Nucleus accumbens (tissue), 56 donors: ENCODE results near the gene ZNF385A.
"Not testable (repeated sequence)": the region's sequence is repeated elsewhere in the genome, so short reads cannot be mapped to it uniquely, and the experiment has no call there.

ENCODE experiments used
- DNase-seq, 56 donors: peaks; one replicate each; lab custom pipeline; 2025; lab: John Stamatoyannopoulos, UW

The ZNF385A gene

DNA sequence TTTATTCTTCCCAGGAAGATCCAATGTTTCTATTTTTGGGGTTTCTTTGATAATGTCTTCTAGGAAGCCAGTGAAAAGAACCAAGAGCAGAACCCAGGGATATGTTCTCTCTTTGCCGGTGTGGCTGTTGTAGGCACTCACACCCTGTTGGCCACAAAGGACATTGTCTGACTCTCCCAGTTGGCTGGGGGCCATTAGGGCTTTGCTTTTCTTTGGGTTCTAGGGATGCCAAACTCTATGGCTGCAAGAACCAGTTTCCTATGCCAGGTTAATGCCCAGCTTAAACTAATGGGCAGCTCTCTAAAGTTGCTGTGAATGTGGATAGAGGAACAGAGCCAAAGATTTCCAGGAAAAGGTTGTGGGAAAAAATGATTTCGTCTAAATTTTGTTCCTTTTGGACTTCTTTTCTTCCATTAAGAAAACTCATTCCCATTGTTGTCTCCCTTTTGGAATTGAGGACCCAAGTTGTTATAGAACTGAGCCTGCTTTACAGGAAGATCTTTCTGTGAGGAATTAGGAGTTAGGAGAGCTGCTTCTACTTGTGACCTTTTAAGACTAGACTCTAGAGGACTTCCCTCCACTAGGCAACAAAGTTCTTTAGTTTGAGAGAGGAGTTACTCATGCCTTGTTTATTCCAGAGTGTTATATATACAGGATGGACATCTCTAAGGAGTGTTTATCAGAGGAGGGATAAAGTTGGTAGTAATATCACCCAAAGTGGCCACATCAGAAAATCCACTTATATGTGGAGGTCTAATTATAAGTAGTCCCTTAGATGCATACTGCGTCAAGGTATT lies 46.5 kb downstream of the ZNF385A start:
- peak in 7 of 56 donors; percentile 6 to 53 (median 25) for DNase-seq

DNA sequence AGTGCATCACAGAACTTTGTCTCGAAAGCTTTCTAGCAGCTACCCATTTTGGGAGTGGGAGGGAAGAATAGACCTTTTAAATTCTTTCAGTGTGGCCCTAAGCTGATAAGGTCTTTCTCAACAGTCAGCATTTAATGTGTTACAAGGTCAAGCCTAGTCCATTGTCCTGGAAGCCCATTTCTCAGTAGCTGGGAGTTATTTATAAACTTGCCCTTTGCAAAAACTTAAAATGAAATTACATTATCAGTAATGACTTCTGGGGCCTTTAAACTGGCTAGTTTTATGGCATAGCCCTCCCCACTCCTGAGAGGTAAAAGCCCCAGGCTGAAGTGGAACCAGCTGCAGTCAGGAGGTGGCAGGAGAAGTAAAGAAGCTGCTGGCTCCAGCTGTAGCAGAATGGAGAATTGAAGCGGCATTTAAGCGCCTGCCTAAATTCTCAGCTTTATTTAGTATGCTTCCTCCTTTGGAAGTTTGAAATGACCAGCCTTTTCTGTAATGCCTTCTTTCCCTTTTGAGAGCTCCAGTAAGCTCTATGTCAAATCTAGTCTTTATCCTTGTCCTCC lies 47.2 kb downstream of the ZNF385A start:
- DNase-seq: peak in 6 of 56 donors; percentile 6 to 33 (median 11)

DNA sequence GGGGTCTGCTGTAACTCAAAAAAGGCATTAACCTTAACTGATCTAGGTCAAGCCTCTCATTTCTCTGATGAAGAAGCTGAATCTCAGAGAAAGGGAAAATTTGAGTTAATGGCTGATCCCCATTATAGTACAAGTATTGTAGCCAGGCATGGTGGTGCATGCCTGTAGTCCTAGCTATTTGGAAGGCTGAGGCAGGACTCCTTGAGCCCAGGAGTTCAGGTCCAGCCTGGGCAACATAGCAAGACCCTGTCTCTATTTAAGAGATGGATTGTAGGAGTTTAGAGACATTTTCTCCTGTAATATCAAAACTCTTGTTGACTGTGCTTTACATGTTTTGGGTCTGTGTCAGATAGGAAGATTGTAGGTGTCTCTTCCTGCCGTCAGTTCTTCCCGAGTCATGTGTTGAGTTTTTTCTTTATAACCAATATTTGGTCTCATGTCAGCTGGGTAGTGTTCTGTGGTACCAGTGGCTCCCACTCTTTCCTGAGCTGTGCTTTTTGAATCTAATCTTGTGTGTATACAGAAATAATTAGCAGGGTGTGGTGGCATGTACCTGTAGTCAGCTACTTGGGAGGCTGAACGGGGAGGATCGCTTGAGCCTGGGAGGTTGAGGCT lies 51.0 kb downstream of the ZNF385A start:
- DNase-seq: no peak

DNA sequence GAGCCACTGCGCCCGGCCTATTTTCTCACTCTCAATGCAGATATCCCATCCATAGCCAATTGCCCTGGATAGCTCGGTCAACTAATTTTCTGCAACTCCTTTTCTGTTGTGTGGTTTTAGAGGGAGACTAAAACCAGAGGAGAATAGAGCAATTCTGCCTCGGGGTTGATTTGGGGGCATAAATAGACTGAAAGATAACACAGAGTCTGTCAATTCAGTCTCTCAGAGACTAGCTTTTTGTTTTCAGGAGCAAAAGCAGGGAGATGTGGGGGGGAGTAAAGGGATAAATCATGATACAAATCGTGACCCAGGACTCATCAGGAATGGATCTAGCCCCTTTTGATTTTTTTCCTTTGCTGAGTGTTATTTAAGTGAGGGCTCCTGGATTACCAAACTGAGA lies 53.1 kb downstream of the ZNF385A start:
- no peak for DNase-seq

DNA sequence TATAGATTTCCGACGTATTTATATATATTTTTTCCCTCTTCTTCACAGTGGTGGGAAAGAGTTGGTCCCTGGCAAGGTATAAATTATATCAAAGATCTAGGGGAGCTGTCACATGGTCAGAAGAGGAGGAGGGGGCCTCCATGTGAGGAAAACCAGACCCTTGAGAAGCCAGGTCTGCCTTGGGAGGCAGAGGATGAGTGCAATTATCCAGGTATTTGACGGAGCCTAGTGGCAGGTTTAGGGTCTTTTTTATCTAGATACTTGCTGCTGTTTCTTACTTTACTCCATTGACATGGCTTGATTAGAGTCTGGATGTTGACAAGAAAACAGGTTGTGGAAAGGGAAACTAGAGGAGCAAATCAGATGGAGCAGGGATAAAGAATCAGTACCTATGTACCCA lies 54.1 kb downstream of the ZNF385A start:
- no peak for DNase-seq

DNA sequence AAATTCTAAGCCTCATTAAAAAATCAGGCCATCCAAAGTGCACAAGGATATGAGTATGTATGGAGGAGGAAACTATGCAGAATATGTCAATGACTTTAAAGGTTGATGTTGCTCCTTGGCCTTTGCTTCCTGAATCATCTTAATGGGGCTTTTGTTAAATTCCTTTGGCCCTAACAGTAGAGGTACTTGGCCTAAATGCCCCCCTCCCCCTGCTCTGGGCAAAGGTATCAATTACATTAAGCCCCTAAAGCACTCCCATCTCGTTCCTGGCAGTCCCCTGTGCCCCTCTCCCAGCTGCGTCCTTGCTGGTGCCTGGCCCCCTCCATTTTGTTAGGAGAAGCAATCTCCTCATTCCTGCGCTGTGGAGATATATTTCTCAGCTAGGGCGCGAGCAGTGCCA lies 54.8 kb downstream of the ZNF385A start:
- no peak for DNase-seq

DNA sequence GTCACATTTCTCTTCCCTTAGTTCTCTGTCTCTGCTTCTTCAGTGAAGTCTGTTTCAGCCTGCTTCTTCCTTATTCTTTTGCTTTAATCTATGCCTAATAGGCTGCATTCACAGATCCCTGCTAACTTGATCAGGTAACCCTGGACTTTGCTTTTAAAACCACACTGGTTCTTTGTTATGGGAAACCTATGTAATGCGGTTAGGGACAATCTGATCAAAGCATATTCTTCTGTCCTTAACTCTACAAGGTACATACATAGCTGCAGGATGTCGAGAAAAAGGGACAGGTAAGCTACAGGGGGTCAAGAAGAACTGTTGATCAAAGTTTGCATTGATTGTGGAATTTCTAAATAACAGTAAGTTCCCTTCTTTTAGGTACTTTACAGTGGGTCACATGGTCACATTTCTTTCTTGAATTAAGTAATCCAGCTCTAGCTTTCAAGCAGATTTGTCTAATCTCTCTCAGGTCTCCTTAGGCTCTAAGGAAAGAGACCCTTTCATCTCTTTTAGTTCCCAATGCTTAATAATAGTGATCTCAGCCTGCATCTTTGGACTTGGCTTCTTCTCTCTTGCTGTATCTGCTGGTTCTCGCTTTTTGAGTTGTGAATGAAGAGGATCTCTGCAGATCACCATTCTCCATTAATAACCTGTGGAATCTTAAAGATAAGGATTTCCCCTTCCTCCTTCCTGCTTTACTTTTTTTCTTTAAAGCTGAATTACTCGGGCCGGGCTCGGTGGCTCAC lies 55.8 kb downstream of the ZNF385A start:
- no peak for DNase-seq

DNA sequence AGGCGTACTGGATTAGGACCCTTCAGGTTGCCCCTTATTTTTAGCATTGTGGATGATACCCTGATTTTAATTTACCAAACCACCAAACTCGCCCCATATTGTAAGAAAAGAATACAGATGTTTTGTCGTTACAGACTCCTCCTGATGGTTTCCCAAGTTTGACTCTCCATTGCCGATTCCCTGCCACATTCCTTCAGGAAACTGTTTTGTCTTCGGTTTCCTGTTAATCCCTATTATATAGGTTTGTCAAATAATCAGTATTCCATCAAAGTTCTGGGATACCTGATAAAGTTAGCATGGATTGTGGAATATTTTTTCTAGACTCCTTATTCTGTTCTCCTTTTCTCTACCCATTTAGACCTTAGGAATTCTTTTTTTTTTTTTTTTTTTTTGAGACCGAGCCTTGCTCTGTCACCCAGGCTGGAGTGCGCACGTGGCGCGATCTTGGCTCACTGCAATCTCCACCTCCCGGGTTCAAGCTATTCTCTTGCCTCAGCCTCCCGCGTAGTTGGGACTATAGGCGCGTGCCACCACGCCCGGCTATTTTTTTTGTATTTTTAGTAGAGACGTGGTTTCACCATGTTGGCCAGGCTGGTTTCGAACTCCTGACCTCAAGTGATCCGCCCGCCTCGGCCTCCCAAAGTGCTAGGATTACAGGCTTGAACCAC lies 59.0 kb downstream of the ZNF385A start:
- DNase-seq: not testable (repeated sequence)

DNA sequence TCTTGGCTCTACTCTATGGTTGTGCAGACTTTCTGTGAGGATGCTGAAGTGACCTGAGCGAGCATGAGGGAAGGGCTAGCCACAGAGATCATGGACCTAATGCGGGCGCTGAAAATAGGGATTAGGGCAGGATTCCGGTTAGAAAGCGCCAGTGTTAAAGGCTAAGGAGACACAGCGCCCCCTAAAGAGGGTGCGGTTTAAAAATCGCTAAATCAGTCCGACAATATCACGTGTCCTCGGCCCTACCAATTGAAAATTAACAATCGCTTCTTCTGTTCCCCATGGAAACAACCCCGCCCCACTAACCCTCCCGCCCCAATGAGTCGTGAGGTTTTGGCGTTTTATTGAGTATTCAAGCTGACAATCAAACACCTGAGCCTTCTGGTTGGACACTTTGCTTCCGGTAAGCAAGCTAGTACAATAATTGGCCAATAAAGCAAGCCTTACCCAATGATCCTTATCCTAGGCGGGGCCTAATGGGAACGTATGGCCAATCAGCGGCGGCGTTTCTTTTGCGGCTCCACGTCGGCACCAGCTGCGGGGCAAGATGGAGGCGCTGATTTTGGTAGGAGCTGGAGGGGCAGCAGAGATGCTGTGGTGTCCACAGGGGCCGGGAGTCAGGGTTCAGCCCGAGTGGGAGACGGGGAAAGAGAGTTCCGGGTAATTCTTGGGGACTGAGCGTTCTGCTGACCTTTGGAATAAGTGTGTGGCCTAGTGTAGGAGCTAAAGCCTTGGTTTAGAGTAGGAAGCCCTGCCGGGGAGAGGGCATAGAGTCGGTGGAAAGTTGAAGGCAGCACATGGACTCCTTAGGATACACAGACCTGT lies 59.7 kb downstream of the ZNF385A start, which contains the start of gene COPZ1:
COPZ1 (plus strand) TSS at position 515 of the 825 bp plus-strand sequence; CDS start at position 548, 33 bp downstream.
- DNase-seq: peak; percentile 75 to 100 (median 95)

DNA sequence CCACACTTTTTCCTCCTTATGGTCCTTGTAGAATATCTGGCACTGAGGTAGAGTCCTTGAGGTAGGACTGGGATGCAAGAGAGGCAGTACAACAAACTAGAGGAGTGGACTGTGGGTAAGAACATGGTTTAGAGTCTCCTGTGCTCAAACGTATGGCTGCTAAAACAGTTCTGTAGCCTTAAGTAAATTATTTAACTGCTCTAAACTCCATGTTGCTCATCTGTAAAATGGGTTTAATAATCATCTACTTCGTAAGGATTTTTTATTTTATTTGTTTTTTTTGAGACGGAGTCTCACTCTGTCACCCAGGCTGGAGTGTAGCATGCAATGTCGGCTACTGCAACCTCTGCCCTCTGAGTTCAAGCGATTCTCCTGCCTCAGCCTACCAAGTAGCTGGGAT lies 63.2 kb downstream of the ZNF385A start:
- DNase-seq: no peak
